ENCODE measurements around the gene LRIT1.

Gene LRIT1

GRCh38 chr10:84227810-84228209, 13.5 kb downstream of the LRIT1 start:
- no peak for DNase-seq (ENCODE audit: low read depth)
- no peak for TF ChIP-seq CTCF (IDR thresholded peaks at IDR 0.05; ENCODE audit: insufficient read depth, low read depth, low read length, missing control alignments)
- no peak overlapping the region for H3K4me3 ChIP-seq (ENCODE audit: low read depth, low read length)

GRCh38 chr10:84226616-84227015, 14.7 kb downstream of the LRIT1 start:
- DNase-seq (ENCODE audit: low read depth) = no peak
- no peak for TF ChIP-seq CTCF (IDR thresholded peaks at IDR 0.05; ENCODE audit: insufficient read depth, low read depth, low read length, missing control alignments)
- no peak overlapping the region for H3K4me3 ChIP-seq (ENCODE audit: low read depth, low read length)

- no peak for DNase-seq (ENCODE audit: low read depth)
- TF ChIP-seq CTCF (IDR thresholded peaks at IDR 0.05; ENCODE audit: insufficient read depth, low read depth, low read length, missing control alignments) = no peak
- no peak within 1 kb of the TSS for H3K4me3 ChIP-seq (ENCODE audit: low read depth, low read length)
Observed at GRCh38 chr10:84225427-84226173, 15.7 kb downstream of the LRIT1 start, which contains the start of gene LRIT2. Gene LRIT2 (minus strand): TSS chr10:84225544. CDS start chr10:84225520, 24 bp downstream.

GRCh38 chr10:84224411-84225028, 16.8 kb downstream of the LRIT1 start:
- no peak for TF ChIP-seq CTCF (IDR thresholded peaks at IDR 0.05; ENCODE audit: insufficient read depth, low read depth, low read length, missing control alignments)
- no peak overlapping the region for H3K4me3 ChIP-seq (ENCODE audit: low read depth, low read length)
- DNase-seq (ENCODE audit: low read depth) = no peak

GRCh38 chr10:84221916-84222315, 19.4 kb downstream of the LRIT1 start:
- no peak overlapping the region for H3K4me3 ChIP-seq (ENCODE audit: low read depth, low read length)
- TF ChIP-seq CTCF (IDR thresholded peaks at IDR 0.05; ENCODE audit: insufficient read depth, low read depth, low read length, missing control alignments) = no peak
- no peak for DNase-seq (ENCODE audit: low read depth)

- no peak for DNase-seq (ENCODE audit: low read depth)
- no peak for TF ChIP-seq CTCF (IDR thresholded peaks at IDR 0.05; ENCODE audit: insufficient read depth, low read depth, low read length, missing control alignments)
- H3K4me3 ChIP-seq (ENCODE audit: low read depth, low read length) = no peak overlapping the region
Observed at GRCh38 chr10:84217746-84218145, 23.6 kb downstream of the LRIT1 start.
